Kidney glomerular epithelial cell (primary cell): ENCODE results near the gene PCYT1A.
"Not testable (repeated sequence)": the region's sequence is repeated elsewhere in the genome, so short reads cannot be mapped to it uniquely, and the experiment has no call there.

Source experiments
- DNase-seq: peaks from one replicate; lab custom pipeline; 2025; lab: John Stamatoyannopoulos, UW

PCYT1A gene

DNA sequence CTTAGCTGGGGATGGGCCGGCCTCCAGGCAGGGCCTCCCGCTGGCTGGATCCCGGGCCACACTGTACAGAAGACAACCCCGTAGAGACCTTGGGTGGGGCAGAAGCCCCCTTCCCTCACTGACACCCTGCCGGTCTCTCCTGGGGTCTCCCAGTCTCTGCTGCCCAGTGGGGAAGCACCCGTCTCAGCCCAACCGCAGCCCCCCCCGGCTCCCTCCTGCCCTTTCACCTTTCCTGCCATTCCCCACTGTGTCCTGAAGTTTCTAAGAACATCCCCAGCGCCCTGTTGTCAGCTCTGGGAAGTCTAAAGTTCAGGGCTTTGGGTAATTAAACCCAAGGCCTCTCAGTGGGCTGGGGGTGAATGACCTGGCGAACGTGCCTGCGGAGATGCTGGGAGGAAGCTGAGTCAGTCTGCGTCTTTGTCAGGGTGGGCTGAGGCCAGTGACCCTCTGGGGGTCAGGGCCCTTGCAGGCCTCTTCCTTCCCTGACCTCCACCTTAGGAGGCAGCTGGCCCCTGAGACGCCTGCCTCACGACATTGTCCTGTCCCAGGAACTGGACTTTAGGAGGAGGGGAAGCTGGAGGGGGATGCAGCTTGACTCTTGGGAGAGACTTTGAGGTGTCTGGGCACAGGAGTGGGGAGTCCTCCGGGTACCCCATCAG is 72.6 kb downstream of the PCYT1A start:
- DNase-seq = no peak

DNA sequence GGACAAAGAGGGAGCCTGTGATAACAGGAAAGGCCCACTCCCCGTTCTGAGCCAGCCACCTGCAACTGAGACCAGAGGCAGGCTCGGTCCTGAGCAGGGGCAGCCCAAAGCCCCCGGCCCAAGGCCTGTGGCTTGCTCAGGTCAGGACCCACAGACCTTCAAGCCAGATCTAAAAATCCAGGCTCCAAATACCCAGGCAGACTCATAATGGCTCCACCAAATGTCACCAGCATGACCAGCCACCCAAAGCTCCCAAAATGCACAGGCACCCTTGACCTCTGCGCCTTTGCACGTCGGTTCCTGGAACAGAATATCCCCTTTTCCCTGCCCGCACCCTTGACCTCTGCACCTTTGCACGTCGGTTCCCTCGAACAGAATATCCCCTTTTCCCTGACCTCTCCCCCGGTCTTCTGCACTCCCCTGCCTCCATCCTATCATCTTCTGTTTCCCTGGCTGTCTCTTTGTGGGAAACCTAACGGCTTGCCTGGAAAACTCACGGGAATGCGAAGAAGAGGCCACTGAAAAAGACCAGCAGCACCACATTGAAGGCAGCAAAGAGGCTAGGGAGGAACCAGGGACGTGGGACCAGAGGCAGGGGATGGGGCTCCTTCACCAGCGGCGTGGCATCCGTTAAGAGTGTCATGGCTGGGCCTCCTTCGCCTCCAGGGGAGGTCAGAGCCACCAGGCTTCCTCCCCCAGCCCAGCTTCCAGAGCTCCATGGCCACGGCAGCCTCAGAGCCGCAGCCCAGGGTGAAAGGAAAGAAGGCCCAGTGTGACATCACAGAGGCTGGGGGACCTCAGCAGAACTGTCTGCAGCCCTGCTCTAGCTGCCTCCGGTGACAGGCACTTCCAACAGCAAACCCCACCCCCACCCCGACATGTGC is 76.6 kb downstream of the PCYT1A start, which contains the start of gene ZDHHC19:
Gene ZDHHC19 (minus strand): TSS at position 728 of the 884 bp plus-strand sequence. CDS start 85 bp downstream, at position 643.
- DNase-seq = no peak

DNA sequence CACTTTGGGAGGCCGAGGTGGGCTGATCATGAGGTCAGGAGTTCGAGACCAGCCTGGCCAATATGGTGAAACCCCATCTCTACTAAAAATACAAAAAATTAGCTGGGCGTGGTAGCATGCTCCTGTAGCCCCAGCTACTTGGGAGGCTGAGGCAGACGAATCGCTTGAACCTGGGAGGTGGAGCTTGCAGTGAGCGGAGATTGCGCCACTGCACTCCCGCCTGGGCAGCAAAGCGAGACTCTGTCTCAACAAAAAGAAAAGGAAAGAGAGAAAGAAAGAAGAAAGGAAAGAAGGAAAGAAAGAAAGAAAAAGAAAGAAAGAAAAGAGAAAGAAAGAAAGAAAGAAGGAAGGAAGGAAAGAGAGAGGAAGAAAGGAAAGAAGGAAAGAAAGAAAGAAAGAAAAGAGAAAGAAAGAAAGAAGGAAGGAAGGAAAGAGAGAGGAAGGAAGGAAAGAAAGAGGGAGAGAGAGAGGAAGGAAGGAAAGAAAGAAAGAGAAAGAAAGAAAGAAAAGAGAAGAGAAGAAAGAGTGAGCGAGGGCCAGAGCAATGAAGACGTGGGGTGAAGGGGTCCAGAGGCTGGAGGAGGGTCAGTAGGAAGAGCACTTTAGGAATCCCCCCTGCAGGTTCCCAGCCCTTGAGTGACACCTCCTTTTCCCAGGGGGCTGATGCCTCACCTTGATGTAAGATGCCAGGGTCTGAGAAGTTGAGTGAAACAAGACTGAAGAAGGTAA is 77.4 kb downstream of the PCYT1A start:
- not testable (repeated sequence) for DNase-seq

DNA sequence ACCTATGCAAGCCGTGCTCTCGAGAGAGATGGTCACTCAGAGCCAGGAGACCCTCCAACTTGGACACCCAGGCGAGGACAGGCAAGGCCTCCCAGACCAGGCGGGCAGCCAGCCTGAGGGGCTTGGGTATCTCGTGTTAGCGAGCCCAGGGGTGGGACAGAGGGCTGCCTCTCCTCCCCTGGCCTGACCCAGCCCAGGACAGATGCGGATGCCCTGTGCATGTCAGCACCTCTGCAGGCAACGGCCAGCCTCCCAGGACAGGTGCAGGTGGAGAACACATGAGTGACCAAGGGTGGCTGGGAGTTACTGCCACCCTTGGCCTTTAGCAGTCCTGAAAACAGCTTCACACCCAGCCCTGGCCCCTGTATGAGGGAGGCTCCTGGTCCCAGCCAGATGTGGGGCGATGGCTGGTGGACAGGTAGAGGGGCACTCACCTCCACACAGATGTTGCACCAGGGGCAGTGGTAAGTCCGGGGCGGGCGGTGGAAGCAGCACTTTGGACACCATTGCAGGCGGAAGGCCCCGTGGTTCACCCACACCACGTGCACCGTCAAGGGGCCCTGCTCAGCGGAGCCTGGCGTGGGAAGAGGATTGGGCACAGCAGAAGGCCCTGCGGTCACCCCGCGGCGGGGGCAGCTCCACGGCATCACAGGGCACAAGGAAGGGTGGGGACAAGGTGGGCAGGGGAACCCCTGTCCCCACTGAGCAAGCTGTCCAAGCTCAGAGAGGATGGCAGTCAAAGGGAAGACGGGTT is 78.4 kb downstream of the PCYT1A start:
- no peak for DNase-seq

DNA sequence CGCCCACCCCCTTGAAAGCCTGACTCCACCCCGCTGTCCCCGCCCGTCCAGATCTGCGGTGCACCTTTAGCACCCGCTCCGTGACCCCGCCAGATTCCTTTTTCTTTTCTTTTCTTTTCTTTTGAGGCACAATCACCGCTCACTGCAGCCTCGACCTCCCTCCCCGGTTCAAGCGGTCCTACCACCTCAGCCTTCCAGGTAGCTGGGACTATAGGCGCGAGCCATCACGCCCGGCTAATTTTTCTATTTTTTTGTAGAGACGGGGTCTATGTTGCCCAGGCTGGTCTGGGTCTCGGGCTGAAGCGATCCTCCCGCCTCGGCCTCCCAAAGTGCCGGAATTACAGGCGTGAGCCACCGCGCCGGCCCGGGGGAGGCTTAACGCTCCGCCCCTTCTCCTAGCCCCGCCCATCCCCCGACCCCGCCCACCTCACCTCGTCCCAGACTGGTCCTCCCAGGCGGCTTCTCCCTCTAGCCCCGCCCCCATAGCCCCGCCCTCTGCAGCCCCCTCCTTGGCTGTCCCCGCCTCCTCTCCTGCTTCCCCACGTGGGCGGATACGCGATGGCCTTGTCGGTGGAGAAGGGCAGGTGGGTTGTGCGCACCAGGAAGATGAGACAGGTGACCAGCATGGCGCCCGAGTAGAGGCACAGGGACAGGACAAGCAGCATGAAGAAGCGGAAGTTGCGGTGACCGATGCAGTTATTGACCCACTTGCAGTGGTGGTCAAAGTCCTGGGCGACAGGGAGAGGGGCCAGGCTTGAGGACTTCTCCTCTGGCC is 79.5 kb downstream of the PCYT1A start:
- no peak for DNase-seq

DNA sequence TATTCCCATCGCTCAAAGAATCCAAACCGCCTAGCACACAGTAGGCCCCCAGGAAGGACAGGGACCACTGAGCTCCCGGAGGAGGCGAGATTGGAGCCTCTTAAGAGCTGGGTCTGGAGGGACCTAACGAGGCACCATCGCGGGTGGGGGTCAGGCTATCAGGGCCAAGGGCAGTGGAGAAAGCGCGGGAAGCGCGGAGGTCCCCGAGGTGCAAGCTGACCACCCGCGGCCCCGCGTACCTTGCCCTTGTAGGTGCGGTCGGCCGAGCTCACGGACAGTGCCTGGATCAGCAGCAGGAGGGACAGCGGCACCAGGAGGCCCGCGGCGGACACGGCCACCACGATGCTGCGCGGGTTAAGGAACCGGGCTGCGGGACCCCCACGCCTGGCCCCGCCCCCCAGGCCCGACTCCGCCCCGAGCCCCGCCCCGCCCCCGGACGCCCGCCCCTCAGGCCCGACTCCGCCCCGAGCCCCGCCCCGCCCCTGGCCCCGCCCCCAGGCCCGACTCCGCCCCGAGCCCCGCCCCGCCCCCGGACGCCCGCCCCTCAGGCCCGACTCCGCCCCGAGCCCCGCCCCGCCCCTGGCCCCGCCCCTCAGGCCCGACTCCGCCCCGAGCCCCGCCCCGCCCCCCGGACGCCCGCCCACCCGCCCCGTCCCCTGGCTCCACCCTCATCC is 80.2 kb downstream of the PCYT1A start:
- DNase-seq = no peak

DNA sequence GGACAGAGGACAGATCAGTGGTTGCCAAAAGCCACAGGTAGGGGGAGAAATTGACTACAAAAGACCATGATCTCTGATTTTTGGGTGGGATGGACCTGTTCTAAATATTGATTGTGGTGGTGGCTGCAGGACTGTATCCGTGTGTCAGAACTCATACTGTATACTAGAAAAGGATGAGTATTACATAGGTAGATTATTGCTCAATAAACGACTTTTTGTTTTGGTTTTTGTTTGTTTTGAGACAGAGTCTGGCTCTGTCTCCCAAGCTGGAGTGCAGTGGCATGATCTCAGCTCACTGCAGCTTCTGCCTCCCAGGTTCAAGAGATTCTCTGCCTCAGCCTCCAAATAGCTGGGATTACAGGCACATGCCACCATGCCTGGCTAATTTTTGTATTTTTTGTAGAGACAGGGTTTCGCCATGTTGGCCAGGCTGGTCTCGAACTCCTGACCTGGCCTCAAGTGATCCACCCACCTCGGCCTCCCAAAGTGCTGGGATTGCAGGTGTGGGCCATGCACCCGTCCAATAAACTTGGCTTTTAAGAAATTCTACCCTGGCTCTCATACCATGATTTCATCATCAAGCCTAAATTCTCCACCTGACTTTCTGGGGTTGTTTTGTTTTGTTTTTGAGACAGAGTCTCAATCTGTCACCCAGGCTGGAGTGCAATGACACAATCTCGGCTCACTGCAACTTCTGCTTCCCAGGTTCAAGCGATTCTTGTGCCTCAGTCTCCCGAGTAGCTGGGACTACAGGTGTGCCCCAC is 81.9 kb downstream of the PCYT1A start:
- DNase-seq = not testable (repeated sequence)

DNA sequence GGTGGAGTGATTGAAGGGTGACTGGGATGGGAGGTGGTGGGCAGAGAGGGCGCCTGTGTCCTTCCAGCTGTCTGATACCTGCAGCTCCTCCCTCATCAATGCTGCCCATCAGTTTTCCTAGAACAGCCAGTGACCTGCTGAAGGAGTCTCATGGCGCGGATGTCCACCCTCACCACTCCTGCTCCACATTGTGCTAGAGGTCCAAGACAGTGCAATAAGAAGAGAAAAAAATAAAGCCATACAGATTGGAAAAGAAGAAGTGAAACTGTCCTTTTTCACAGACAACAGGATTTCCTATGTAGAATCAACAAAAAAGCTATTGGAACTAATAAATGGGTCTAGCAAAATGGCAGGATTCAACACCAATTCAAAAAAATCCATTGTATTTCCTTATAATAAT is 83.7 kb downstream of the PCYT1A start:
- no peak for DNase-seq

DNA sequence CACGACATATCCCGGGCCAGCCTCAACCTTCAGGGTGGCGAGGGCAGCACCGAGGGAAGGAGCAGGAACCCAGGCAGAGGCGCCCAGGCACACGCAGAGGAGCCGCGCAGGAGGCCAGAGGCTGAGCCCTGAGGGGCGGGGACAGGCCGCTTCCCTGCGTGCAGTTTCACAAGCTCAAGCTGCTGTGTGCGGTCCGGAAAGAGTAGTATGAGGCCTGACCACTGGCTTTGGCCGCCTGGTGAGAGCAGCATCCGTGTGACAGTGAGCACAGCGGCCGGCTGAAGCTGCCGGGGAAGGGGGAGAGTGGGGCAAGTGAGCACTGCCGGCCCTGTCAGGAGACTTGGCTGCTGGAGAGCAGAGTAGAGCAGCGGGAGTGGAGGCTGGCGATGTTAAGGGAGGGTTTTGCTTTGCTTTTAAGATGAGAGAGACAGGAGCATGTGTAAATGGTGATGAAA is 85.0 kb downstream of the PCYT1A start:
- DNase-seq = no peak

DNA sequence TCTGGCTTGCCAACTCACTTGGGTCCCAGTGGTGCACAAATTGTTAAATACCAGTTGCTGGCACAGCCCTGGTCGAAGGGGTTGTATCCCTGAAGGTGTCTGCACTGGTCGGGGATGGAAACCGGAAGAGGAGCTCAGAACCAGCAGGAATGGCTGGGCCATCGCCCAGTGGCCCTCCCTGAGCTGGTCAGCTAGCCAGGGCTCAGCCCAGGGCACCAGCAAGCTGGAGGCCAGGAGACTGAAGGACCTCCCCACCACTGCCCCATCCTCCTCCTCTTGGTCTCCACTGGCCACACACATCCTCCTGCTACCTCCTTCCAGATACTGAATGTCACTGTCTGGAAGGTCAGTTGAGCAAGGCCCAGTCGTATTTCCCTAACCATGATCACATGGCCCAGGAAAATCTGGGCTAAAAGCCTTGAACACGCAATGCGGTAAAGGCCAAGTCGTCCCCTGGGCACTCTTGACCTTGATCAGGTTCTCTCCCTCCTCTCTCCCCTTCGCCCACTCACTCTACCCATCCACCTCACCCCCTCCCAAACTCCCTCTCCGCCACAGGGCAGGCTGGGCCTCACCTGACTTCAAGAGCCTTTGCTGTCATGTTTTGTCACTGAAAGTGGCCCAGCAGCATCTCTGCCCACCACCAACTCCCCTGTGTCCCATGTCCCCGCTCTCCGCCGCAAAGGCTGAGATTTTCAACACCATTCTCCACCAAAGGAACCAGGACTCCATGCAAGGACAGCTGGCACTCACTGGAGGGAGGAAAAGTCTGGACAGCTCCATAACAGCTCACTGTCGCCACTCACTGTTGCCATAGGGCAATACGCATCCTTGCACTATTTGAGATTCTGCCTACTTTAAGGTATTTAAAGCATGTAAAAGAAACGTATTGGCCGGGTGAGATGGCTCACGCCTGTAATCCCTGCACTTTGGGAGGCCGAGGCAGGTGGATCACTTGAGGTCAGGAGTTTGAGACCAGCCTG is 88.5 kb downstream of the PCYT1A start:
- no peak for DNase-seq

DNA sequence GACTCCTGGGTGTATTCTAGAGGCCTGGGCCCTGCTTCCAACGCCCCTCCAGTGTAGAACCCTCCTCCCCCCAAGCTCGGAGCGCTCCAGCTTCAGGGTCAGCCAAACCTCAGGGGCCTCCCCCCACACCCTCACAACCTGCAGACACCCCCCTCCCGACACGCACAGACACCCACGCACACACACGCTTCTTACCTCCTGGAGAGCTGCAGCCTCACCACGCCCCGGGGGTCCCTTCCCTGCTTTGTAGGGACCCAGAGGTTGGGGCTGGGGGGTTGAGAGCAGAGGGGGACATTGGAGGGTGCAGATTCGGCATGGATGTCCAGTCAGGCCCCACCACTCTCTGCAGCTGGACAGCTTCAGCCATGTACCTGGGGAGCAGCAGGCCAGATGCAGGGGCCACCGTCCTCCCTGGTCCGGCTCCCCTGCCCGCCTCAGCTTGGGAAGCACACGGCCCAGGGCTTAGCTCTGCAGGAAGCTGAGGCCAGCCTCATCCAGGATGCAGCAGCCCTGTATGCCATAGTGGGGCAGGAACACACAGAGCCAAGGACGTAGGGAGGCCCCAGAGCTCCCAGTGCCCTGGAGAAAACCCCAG is 89.3 kb downstream of the PCYT1A start:
- no peak for DNase-seq

DNA sequence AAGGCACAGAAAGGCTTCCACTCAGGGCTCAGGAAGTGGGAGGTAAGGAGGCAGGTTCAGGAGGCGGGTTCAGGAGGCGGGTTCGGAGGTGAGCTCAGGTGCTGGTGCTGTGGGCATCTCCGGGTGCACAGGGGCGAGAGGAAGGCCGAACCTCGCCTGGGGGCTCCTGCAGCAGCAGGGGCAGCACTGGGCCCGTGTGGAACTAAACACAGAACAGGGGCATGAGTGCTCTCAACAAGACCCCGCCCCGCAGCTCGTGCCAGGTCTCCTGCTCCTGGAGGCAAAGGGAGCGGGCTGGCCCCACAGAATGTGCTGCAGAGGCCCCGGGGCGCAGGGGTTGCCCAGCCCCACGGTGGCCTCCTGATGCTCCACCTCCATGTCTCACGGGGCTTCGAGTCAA is 90.0 kb downstream of the PCYT1A start:
- no peak for DNase-seq

DNA sequence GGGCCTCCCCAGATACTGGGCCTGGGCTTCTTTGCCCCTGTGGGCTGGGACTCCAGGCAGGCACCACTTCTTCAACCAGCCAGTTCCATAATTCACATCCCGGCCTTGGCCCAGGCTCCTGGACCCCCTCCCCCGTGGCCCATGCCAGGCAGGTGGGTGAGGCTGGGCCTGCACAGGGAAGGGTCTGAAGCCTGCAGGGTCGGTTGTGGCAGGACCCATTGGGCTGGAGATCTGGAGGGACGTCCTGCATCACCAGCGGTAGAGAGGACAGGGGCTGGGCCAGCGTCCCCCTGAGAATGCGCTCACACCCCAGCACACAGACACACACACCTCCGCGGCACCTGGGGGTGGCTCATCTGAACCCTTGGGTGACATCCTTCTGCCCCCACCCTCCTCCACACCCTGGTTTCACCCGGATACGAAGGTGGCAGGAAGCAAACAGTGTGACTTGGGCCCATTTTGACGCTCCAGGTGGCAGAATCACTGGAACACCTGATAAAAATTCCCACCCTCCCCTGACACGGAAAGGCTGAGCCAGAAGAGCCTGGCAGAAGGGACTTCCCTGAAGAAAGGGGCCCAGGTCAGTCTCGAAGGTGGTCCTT is 91.8 kb downstream of the PCYT1A start:
- no peak for DNase-seq

DNA sequence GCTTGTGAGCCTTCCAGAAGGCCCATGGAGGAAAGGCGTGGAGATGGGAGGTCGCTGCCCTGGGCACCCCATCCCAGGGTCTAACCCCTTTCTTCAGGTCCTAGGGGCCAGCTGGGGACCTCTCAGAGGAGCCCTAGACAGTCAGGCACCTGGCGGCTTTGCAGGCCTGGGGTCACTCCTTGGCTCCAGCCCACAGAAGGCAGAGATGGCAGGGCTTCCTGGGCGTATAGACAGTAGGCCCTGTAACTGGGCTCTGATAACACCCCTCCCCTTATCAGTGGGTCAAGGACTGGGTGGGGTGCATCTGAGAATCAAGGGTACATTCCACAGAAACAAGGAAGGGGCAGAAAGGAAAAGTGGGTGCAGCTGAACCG is 93.0 kb downstream of the PCYT1A start:
- no peak for DNase-seq

DNA sequence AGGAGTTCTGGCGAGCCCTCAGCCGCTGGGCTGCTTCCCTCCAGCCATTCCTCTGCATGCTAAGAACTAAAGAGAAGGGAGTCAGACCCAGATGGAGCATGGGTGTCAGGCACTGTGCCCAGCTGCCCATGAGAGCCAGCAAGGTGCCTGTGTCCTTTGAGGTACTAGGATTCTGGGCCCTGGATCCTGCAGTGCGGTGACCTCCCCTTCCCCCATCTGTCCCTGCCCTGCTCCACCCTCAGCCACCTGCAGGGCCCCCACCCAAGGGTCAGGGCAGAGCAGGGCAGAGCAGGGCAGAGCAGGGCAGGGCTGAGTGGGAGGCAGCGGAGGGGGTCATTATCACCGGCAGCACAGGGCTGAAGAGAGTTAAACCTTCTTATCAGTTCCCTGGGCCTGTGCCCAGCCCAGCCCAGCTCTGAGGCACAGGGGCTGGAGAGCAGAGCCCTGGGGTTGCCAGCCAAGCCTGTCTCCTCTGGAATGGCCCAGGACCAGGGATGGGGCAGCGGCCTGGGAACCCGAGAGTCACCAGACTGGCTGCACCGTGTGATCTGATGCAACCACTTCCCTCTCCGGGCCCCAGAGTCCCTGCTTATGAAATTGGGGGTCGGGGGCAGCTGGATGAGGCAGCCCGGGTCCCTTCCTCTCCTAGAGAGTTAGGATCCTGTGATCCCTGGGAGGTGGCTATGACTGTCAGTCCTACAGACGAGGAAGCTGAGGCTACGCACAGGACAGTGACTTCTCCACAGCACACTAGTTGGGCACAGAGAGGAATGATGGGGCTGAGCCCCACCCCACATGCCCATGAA is 93.6 kb downstream of the PCYT1A start:
- DNase-seq = no peak

DNA sequence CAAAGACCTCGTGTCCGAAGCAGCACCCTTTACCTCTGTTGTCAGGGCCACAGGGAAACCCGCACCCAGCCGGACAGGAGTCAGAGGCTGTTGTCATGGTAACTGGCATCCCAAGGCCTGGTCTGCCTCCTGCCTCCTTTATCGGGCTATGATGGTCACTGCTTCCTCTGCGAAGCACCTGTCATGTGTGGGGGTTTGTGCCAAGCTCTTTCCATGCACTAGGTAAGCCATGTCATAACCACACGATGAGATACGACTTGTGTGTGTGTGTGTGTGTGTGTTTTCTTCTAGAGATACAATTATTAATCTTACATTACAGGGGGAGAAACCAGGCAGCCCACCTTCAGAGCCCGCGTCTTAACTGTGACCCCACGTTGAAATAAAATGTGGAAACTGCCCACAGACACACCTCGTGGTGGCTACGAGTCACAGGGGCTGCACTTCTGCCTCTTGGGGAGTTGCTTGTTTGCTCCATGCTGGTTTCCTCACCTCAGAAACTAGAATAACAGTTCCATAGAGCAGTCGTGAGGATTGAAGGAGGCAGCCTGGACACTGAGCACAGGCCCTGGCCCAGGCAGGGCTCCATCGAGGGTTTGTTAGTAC is 94.3 kb downstream of the PCYT1A start:
- DNase-seq = no peak
